Raji (cell line): ENCODE results near the gene IFIH1.

ENCODE experiments used
- POLR2A ChIP-seq: IDR thresholded peaks from 2 replicates; pipeline ENCODE4 v1.6.1; 2011; ENCODE audit warnings: low read depth, low read length, control low read depth; ENCODE audit not compliant: insufficient read depth

IFIH1 gene

GRCh38 chr2:162320864-162321517 is 2.5 kb upstream of the IFIH1 start:
- TF ChIP-seq POLR2A, result no peak

GRCh38 chr2:162317861-162318327 is 590 bp downstream of the IFIH1 start:
- TF ChIP-seq POLR2A, result no peak

- TF ChIP-seq POLR2A, result no peak
Observed at GRCh38 chr2:162317058-162317742, 1.3 kb downstream of the IFIH1 start.

GRCh38 chr2:162316590-162316989 is 1.9 kb downstream of the IFIH1 start:
- TF ChIP-seq POLR2A, result no peak

- TF ChIP-seq POLR2A, result no peak
Observed at GRCh38 chr2:162315938-162316337, 2.5 kb downstream of the IFIH1 start.

DNA sequence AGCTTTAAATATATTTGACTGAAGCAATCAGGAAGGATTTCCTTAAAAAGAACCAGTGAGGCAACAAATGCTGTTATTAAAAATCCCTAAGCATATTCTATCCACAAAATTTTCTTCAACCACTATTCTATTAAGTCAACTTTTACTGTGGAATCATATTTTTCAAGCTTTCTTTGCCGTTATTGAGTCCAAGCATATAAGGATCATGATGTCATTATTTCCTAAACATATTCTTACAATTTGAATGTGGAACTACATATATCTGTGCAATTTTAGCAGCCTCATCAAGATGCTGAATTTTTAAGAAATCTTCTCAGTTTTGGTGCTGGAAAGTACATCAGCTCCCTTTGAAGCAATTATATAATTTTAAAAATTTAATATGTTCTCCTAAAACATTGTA is 5.6 kb downstream of the IFIH1 start:
- no peak for TF ChIP-seq POLR2A

DNA sequence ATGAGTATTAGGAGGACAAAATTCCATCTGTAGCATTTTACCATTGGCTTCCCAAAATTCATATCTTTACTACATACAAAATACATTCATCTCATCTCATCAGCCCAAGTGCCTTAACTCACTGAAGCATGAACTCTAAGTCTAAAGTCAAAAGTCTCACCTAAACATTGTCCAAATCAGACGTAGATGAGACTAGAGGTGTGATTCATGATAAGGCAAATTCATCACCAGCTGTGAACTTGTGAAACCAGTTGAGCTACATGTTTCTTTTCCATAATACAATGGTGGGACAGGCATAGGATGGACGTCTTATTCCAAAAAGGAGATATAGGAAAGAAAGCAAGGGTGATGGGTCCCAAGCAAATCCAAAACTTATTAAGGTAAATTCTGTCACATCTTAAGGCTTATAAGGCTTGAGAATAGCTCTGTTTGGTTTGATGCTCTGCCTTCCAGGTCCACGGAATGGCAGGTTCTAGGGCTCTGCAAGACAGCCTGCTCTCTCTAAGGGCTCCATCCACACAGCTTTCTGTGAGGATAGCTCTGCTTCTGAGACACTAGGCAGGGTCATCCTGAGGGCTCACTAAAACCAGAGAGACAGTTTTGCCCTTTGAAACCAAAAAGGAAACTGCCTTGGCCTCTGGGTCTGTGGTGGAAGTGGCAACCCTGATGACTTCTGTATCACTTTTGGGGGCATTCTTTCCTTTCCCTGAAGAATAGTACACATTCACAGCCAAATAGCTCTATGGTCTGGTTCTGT is 9.6 kb downstream of the IFIH1 start:
- TF ChIP-seq POLR2A, result no peak

DNA sequence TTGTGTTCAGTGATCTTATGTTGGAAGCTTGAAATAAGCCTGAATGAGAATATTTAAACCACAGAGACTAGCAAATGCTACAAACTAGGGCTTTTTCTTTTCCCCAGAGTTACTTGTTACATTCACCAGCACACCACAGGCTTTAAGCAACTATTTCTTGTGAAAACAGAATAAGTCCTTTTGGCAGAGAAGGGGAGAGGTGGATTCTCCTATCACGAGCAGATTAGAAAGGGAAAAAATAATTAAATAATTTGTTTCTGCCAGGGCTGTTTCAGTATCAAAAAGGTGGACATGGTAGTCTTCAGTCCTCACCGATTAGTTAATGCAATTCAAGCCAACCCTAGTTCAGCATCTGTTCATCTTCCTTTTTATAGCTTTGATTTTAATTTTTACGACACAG is 12.6 kb downstream of the IFIH1 start:
- no peak for TF ChIP-seq POLR2A

GRCh38 chr2:162301877-162302276 is 16.6 kb downstream of the IFIH1 start:
- TF ChIP-seq POLR2A, result no peak

DNA sequence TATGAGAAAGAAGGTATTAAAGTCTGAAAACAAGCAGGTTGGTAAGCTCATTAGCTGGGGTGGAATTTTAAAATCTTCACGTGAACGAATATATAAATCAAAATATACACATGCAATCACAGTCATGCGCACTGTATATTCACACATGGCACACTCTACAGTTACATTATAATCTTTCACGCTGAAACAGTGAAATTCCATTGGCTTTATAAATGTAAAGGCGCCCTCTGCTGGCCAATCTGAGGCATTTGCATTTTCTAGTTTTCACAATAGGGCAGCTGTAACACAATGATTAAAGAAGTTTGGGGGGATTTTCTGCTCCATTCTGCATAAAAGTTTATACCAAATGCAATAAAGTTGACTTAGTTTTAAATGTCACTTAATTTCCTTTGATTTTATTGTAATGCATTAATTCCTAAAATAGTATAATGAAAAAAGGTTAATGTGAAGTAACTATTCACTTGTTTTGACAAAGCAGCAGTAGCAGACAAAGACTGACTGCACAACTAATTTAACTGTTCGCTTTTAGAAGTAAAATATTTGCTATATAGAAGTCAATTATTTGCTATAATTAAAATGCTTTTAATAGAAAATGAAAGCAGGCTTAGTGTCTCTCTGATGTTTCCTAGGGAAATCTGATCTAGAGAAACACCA is 17.2 kb downstream of the IFIH1 start:
- TF ChIP-seq POLR2A, result no peak

- TF ChIP-seq POLR2A, result no peak
Observed at GRCh38 chr2:162300266-162300665, 18.2 kb downstream of the IFIH1 start.

DNA sequence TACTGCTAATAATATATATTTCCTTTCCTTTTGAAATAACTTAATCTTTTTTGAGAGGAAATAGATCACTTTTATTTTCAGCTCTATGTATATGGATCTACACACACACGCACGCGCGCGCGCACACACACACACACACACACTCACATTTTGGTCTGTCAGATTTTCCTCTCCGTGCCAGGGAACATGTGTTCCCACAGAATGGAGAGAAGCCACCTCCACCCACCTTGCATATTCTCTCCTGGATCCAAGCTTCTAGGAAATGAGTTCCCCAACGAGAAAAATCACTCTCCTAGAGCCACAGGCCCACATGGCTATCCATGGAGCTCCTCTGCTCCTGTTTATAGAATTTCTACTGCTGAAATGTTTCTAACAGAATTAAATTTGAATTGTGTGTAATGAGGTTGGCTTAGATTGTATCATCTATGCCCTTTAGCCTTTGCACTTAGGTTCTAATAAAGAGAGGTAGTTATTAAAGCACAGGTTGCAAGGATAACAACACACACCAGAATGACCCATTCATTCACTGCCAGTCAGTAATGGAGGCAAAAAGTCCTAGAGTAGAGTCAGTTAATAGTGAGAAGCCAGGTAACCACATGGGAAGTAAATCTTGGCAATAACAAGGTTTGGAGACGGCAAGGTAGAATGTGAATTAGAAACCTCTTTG is 19.7 kb downstream of the IFIH1 start:
- no peak for TF ChIP-seq POLR2A

DNA sequence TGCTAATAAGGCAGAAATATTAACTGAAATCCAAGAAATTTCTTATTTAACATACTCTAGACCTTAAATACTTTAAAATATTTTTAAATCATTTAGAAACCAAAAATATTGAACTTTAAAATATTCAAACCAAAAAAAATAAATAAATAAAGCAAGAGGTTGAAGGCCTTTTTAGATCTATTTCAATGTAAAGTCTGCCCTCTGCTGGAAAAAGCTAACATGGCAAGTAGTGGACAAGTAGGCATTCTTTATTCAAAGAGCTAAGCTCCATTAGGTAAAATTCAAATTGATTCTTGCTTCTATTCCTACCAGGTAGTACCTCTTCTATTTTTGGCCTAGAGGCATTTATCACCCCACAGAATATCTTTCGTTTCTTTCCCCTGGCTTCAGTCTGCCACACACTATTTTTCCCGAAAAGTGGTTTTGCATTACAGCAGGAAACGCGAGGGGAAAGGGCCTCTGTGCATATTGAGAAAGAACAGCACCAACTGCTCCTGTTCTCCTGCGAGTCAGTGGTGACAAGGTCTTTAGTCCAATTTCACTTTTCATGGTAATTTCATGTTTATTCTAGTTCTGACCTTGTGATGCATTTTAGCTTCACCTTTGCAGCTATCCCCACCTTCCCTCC is 20.4 kb downstream of the IFIH1 start:
- TF ChIP-seq POLR2A, result no peak

DNA sequence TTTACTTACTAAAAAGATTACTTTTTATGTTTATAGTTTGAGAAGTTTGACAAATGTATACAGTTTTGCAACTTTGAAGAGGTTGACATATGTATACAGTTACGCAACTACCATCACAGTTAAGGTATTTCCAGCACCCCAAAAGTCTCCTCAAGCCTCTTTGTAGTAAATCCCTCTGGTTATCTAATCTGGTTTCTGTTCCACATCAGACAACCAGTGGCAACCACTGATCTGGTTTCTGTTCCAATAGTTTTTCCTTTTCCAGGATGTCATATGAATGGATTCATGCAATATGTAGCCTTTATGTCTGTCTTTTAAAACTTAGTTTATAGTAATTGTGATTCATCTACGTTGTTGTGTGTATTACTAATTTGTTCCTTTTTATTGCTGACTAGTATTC is 23.5 kb downstream of the IFIH1 start:
- no peak for TF ChIP-seq POLR2A

- TF ChIP-seq POLR2A, result no peak
Observed at GRCh38 chr2:162293122-162293786, 25.2 kb downstream of the IFIH1 start.

DNA sequence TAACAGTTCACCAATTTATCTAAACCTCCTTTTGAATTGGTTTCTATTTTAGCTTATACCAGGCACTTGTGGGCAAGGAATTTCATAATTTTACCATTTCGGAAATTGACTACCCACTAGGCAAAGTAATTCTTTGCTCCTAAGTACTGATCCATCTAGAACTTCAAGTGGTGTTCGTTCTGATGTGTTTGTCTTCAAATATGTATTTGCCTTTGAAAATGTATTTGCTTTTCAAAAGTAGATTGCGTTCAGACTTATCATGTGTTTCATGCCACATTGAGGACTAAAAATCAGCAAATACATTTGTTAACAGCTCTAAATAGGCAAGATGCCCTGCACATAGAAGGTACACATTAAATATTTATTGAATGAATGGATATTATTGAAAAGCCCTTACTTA is 26.7 kb downstream of the IFIH1 start:
- no peak for TF ChIP-seq POLR2A
